Suppressor macrophage (primary cell): ENCODE results near the gene FURIN.

Experiments used
- DNase-seq, 4 experiments: peaks; one replicate each; pipeline ENCODE4 v3.0.0-alpha.2; 2020 to 2022

FURIN gene

DNA sequence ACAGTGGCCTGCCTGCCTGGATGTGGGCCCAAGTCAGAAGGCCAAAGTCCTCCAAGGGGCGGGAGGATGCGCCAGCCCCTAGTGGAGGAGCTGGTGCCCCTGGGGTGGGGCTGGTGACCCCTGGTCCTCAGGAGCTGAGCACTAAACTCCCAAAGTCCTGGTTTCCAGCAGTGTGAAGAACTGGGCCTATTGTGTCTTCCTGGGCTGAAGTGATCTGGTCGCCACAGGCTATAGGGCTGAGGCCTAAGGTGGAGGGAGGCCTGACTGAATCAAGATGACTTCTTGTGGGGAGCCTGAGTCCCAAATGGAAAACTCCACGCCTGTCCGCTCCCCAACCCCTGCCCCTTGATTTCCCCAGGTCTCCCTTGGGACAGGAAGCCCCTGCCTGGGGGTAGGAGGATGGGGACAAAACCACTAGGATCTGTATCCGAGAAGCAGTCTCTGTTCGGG lies 15.2 kb downstream of the FURIN start:
- peak in 2 of 4 experiments; percentile 20 to 24 for DNase-seq

DNA sequence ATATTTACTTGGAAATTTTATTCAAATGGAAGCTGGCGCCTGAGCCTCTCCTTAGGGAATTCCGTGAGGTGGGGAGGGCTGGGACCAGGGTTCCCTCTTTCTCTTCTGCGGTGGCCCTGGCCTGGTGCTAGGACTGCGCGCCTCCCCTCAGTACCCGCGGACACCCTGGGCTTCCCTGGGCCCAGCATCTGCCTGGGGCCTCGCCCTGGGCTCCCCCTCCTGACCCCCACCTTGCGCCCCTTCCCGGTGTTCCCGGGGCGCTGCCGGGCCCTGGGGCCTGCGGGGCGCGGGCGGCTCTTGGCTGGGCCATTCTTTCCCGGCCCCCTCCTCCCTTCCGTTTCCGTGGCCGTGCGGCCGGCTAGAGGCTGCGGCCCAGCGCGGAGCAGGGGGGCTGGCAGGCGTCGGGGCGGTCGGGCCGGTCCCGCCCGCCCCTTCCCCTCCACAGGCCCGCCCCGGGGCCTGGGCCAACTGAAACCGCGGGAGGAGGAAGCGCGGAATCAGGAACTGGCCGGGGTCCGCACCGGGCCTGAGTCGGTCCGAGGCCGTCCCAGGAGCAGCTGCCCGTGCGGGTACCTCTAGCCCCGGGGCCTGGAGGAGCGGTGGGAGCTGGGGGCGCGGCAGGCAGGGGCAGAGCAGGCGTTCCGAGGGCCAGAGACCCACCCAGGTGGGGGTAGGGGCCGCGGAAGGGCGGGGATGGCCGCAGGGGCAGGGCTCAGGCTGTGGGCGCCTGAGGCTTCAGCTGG lies 15.8 kb downstream of the FURIN start, which contains the start of gene FES:
Gene FES (plus strand): TSS at position 529 of the 743 bp plus-strand sequence. CDS start 542 bp downstream, outside the sequence.
- peak; percentile 87 to 95 (median 92) for DNase-seq

DNA sequence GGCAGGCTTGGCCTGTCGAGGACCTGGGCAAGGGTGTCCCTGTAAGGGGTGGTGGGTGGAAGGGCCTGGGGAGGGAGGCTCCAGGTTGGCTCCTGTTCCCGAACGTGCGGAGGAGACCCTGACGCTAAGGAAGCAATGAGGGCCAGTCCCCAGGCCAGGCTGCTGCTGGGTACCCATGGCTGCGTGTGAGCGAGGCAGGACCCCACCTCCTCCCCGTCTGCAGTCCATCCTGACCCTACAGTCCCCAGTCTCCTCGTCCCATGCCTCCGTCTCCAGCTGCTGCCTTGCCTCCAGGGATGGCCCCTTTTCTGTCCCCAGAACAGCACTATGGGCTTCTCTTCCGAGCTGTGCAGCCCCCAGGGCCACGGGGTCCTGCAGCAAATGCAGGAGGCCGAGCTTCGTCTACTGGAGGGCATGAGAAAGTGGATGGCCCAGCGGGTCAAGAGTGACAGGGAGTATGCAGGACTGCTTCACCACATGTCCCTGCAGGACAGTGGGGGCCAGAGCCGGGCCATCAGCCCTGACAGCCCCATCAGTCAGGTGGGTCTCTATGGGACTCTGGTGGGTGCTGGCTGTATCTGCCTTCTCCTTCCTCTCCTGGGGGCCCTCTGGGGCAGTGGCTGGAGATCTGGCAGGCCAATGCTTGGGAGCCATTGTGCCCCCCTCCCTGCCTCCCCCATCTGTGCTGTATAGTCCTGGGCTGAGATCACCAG lies 16.5 kb downstream of the FURIN start:
- peak in 1 of 4 experiments; percentile 13 for DNase-seq

DNA sequence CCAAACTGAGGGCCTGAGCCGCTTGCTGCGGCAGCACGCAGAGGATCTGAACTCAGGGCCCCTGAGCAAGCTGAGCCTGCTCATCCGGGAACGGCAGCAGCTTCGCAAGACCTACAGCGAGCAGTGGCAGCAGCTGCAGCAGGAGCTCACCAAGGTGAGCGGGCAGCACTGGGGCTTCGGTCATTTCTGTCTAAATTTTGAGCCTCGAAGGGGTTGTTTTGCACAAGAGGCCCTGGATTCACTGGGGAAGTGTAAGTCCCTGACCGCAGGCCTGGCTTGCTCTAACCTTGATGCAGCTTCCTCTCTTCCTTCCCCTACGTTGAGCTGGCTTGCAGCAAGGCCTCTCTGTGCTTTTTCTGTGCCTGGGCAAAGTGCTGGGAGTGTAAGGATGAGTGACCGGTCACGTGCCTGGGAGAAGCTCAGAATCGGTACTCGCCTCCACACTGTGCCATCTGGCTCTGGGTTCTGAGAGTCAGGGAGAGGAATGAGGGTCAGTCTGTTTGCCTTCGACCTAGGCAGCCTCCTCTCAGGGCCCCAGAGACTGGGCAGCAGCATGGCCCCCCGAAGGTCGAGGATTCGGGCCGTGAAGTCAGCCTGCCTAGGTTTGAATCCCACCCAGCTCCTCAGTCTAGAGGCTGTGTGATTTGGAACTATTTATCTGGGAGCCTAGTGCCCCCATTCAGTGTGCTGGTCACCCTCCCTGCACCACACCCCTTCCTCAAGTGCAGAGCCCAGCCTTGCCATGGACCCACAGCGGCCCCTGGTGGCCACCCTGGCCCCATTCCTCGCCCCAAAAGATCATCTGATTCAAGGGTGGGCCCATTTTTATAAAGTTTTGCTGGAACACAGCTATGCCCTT lies 17.3 kb downstream of the FURIN start:
- peak; percentile 86 to 93 (median 92) for DNase-seq

DNA sequence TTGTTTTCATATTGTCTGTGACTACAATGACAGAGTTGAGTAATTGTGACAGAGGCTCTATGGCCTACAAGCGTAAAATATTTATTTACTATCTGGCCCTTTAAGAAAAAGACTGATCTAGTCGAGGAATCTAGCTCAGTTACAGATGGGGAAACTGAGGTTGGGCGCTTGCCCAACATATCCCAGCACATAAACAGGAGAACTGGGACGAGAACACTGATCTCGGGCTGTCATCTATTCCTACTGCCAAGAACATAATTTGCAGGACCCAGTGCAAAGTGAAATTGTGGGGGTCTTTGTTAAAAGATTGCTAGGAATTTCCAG lies 17.9 kb downstream of the FURIN start:
- DNase-seq, result no peak

DNA sequence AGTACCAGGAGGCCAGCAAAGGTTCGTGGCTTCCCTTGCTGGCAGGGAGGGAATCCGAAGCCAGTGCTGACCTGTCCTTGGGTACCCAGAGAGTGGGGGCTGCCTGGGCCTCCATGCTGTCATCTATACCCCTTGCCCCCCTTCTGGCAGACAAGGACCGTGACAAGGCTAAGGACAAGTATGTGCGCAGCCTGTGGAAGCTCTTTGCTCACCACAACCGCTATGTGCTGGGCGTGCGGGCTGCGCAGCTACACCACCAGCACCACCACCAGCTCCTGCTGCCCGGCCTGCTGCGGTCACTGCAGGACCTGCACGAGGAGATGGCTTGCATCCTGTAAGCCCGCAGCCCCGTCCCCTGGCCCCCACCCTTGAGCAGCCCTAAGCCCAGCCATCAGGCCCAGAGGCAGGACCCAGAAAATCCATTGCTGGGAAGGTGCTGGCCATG lies 18.7 kb downstream of the FURIN start:
- DNase-seq, result no peak

DNA sequence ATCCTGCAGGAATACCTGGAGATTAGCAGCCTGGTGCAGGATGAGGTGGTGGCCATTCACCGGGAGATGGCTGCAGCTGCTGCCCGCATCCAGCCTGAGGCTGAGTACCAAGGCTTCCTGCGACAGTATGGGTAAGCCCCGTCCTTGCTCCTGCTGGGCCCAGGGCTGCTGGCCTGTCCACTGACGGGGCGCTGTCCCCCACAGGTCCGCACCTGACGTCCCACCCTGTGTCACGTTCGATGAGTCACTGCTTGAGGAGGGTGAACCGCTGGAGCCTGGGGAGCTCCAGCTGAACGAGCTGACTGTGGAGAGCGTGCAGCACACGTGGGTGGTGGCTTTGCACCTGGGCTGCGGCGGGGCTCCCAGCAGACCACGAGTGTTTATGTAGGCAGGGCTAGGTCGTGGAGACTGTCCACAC lies 20.9 kb downstream of the FURIN start:
- no peak for DNase-seq

DNA sequence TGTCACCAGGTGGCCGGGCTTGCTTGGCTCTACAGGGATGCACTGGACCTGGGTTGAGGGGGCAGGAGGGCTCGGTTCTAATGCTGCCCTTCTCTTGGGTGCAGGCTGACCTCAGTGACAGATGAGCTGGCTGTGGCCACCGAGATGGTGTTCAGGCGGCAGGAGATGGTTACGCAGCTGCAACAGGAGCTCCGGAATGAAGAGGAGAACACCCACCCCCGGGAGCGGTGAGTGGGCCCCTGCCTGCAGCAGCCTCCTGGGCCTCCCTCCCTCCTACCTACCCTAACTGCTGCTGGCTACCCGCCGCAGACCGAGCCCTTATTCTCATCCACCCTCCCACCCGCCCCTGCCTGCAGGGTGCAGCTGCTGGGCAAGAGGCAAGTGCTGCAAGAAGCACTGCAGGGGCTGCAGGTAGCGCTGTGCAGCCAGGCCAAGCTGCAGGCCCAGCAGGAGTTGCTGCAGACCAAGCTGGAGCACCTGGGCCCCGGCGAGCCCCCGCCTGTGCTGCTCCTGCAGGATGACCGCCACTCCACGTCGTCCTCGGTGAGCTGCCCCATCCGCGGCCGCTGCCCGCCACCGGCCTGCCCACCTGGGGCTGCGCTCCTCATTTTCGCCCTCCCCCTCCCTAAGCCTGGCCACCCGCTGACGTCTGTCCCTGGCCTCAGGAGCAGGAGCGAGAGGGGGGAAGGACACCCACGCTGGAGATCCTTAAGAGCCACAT lies 21.5 kb downstream of the FURIN start:
- DNase-seq, result no peak

DNA sequence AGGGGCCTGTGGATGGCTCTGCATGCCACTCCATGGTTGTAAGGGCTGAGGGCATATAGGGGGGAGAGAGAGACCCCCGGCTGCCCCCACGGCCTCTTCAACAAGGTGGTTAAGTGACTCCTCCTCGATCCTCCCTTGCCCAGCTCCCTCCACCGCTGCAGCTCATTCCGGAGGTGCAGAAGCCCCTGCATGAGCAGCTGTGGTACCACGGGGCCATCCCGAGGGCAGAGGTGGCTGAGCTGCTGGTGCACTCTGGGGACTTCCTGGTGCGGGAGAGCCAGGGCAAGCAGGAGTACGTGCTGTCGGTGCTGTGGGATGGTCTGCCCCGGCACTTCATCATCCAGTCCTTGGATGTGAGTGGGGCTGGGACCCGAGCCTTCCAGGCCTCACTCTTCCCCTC lies 22.5 kb downstream of the FURIN start:
- DNase-seq, result no peak

DNA sequence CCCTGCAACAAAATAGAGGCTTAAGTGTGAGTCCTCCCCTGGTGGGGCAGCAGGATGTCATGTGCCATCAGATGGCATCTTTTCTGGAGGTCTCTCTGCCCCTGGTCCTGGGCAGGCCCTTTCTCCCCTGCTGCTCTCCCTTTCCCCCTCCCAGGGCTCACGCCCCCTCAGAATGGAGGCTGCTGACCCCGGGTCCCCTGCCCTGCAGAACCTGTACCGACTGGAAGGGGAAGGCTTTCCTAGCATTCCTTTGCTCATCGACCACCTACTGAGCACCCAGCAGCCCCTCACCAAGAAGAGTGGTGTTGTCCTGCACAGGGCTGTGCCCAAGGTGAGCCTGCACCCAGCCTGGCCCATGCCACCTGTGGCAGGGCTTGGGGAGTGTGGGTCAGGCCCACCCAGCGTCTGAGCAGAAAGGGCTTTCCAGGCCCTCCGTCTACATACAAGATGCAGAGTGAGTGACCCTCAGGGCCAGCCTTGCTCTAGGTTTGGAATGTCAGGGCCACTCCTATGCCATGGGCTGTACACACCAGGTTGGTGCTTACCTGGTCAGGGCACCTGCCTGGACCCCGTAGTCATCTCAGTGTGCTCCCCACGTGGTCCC lies 23.1 kb downstream of the FURIN start:
- no peak for DNase-seq

DNA sequence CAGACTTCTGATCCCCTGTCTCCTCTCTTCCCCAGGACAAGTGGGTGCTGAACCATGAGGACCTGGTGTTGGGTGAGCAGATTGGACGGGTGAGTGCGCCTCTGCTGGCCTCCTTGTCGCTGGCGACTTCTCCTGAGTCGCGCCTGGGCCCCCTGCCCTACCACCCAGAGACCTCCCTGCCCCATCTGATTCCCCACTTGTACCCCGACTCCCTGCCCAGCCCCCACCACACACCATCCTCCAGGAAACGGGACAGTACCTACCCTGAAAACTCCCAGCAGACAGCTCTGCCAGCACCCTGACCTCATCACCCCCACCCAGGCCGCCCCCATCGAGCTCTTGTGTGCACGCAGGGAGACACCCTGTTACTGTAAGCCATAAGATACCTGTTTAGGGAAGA lies 23.6 kb downstream of the FURIN start:
- DNase-seq, result no peak

DNA sequence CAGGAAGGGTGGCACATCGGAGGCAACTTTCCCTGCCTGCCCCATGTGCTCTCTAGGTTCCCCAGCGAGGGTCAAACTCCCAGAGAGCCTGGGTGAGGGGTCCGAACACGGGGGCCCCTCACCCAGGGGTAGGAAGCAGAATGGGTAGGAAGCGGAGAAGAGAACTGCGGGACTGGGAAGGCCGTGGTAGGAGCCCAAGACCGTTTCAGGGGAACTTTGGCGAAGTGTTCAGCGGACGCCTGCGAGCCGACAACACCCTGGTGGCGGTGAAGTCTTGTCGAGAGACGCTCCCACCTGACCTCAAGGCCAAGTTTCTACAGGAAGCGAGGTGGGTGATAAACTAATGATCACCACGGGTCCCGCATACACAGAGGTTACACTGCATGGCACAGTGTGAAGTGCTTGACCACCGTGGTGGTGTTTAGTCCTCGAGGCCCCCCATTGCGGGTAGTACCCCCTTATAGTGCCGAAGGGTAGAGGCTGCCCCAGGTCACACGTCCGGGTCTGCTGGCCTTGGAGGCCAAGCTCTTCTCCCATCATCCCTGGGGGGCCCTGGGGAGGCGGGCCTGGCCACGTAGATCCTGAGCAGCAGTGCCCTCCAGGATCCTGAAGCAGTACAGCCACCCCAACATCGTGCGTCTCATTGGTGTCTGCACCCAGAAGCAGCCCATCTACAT lies 24.2 kb downstream of the FURIN start:
- no peak for DNase-seq

DNA sequence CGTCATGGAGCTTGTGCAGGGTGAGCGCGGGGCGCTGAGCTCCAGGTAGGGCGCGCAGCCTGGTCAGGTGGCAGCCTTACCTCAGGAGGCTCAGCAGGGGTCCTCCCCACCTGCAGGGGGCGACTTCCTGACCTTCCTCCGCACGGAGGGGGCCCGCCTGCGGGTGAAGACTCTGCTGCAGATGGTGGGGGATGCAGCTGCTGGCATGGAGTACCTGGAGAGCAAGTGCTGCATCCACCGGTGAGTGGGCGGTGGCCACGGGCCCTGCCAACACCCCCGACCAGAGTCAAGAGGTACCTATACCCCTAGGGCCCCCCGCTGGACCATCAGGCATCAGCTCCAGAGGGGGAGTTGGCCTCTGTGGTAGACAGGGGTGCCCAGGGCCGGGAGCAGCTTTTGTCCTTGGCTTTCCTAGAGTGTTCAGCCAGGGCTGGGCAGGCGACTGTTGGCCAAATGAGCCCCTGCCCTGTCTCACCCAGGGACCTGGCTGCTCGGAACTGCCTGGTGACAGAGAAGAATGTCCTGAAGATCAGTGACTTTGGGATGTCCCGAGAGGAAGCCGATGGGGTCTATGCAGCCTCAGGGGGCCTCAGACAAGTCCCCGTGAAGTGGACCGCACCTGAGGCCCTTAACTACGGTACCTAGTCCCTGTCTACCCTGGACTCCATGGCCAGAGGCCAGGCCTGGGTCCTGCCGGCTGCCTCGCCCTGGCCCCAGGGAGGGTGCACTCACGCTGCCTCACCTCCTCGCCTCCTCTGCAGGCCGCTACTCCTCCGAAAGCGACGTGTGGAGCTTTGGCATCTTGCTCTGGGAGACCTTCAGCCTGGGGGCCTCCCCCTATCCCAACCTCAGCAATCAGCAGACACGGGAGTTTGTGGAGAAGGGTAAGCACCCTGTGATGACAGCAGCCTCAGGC lies 25.0 kb downstream of the FURIN start:
- DNase-seq, result no peak

DNA sequence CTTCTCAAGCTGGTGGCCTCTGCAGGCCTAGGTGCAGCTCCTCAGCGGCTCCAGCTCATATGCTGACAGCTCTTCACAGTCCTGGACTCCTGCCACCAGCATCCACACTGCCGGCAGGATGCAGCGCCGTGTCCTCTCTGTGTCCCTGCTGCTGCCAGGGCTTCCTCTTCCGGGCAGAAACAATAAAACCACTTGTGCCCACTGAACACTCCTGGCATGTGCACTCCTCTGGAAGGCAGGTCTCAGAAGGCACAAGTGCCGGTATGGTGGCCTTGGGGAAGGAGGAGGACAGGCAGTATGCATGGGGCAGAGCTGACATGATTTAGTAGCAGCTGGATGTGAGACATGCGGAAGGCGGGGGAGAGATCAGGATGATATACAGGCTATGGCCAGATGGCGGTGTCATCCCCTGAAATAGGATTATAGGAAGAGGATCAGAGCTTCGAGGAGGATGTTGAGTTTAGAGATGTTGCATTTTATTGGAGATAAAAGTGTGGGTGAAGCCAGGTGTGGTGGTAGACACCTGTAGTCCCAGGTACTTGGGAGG lies 27.3 kb downstream of the FURIN start:
- DNase-seq, result peak in 3 of 4 experiments; percentile 39 to 48 (median 41)

DNA sequence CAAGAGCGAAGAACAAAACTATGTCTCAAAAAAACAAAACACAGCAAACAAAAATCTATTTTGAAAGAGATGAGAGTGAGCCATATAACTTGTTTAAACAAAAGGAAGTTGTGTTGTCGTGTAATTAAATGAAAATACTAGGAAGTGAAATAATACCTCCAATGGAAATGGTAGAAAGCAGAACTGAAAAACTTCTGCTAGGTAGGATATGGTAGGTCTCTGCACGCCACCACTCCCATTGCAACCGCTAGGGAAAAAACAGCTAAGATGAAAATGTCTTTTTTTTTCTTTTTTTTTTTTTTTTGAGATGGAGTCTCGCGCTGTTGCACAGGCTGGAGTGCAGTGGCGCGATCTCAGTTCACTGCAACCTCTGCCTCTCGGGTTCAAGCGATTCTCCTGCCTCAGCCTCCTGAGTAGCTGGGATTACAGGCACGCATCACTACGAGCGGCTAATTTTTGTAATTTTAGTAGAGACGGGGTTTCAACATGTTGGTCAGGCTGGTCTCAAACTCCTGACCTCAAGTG lies 28.8 kb downstream of the FURIN start:
- peak; percentile 20 to 77 (median 64) for DNase-seq

DNA sequence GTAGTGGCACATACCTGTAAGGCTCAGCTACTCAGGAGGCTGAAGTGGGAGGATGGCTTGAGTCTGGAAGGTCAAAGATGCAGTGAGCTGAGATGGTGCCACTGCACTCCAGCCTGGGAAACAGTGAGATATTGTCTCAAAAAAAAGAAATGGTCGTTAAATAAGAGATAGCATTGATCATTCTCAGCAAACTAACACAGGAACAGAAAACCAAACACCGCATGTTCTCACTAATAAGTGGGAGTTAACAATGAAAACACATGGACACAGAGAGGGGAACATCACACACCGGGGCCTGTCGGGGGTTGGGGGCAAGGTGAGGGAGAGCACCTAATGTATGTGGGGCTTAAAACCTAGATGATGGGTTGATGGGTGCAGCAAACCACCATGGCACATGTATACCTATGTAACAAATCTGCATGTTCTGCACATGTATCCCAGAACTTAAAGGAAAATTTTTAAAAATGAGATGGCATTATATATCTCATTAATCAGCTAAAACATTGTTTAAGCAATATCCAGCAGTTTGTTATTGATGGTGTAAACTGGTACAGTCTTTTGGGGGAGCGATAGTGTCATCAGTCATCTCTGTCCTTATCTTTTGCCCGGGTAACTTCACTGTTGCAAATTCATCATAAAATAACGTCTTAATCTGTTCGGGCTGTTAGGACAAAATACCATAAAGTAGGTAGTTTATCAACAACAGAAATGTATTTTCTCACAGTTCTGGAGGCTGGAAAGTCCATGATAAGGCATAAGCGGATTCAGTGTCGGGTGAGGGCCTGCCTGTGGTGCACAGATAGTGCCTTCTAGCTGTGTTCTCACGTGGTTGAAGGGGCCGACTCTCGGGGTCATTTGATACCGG lies 33.0 kb downstream of the FURIN start:
- DNase-seq, result no peak

DNA sequence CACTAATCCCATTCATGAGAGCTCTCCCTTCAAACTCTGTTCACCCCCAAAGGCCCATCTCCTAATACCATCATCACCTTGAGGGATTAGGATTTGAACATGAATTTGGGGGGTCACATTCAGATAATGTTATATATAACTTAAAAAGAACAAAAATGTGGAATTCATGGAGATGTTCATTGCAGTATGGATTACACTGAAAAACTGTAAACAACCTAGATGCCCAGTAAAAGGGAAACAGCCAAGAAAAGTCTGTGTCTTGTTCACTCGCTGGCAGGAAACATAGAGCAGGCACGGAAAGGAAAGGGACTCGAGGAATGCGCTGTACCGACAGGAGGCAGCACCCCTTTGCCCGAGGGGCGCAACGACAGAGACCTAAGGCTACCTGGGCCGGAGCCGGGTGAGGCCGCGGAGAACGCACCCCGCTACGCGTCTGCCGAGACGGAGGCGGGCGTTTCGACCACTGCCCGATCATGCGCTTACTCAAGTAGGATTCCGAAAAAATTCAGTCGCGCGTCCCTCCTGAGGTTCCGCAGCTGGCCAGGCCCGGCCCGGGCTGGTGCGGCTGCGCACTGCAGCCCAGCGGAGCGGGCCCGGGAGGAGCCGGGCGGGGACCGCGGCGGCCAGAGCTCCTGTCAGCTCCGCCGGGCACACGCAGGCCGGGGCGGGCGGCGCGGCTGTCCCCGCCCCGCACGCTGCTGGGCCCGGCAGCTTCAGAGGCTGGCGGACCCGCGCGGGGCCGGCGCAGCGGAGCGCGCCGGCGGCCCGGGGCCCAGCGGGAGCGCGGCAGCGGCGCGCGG lies 33.9 kb downstream of the FURIN start:
- DNase-seq, result peak; percentile 90 to 96 (median 94)
